Frontal cortex (tissue), 4 donors: Measurements from ENCODE around the gene SOBP. TPM values are rescaled to one million over a fixed set of nuclear protein-coding genes. Genes with fewer than 3 reads are reported as not detected.
"Not testable (repeated sequence)": the region's sequence is repeated elsewhere in the genome, so short reads cannot be mapped to it uniquely, and the experiment has no call there.

ENCODE experiments used
- DNase-seq, 2 donors: peaks; one replicate each; pipeline ENCODE4 v3.0.0; 2012; ENCODE audit warnings: low spot score in 2 of 2
- FAIRE-seq: peaks from 2 replicates; lab custom pipeline; 2012; peaks lifted over from hg19 to GRCh38; lab: Jason Lieb, UNC
- total RNA-seq: library from RNA; depleted of rRNA; stranded (reverse); fragments of >200 nt; gene quantifications from one replicate; pipeline ENCODE4 v1.2.3, GENCODE V29; 2014
- donor health status: control.
- donor health status: control.
- donor health status: control.

SOBP gene
- total RNA-seq, 1 donor from 2014 or later, result 42.4 TPM

DNA sequence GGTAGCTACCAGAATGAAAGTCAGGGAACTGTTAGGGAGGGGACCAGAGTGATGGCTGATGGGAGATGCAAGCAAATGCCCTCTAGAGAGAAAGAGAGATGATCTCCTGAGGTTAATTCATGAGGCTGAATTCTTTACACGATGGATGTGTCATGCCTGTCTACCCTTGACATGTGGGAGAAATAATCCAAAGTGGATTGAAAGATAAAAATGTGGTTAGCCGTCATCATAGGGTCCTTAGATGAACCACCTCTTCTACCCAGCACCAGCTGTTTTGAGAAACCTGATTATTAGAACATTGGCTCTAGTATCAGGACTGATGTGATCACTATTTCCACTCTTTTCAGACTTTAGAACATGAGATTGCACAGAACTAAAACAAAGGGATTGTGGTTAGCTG is 53.6 kb downstream of the SOBP start:
- FAIRE-seq, result no peak
- DNase-seq, result no peak

DNA sequence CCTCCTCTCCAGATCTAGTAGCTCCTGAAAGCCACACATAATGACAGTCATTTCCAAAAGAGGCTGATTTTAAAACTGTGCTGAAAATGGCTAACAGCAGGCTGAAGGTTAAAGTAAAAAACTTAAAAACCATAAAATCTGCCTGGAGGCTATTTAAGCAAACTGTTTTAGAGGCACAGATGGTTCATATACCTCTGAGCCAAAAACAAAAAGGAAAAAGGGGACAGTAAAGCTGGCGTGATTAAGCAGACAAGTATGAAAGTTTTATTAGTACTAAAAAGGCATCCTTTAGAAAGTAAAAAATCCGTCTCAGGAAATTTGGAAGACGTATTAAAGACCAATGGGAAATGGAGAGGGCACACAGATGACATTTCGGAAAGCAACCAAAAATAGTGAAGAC is 55.8 kb downstream of the SOBP start:
- DNase-seq (no peak), FAIRE-seq (no peak)

DNA sequence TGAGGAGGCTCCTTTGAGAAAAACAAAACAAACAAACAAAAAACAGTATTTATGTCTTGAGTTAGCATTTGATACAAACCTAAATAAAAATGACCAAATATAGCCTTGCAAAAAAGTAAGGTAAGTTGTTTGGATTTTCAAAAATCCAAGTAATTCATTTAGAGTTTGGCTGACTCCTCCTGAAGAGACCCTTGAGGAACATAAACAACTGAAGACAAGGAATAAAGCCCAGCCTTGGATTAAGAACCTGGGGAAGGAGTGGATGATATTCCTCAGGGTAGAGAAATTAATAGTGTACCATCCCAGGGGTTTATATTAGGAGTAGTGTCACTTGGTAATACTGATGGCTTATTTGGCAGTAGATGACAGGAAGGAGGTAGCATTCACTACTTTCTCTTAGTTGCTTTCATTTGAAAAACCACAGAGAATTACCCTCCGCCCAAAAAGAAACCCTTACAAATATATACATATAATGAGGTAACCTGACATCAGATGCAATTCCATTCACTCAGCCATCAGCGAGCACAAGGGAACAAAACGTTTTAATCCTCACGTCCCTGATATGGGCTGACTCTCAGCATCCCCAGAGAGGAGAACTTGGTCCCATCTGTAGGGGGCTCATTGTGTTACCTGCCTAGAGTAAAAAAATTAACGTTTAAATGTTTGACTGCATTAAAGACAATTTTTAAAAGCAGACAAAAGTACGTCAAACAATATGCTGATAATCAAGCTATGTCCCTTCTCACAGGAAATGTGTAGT is 57.0 kb downstream of the SOBP start:
- no peak for FAIRE-seq

DNA sequence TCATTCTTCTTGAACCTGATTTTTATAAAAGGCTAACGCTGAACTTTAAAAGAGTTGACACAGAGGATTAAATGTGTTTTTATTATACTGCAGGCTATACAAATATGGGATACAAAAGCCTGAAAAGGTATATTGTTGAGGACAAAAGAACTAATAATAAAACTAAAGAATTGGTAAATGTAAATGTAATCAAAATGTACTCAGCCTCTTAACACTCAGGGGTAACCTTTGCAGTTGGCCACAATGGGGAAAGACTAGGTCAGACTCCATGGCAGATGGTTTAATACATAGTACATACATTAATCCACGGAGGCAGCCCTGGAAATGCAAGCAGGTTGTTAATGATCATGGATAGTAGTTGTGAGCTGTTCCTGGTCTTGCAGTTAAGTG is 57.5 kb downstream of the SOBP start:
- FAIRE-seq (no peak), DNase-seq (no peak)

More for the DNA sequence above, 57.0 kb downstream of the SOBP start:
- DNase-seq, result no peak

DNA sequence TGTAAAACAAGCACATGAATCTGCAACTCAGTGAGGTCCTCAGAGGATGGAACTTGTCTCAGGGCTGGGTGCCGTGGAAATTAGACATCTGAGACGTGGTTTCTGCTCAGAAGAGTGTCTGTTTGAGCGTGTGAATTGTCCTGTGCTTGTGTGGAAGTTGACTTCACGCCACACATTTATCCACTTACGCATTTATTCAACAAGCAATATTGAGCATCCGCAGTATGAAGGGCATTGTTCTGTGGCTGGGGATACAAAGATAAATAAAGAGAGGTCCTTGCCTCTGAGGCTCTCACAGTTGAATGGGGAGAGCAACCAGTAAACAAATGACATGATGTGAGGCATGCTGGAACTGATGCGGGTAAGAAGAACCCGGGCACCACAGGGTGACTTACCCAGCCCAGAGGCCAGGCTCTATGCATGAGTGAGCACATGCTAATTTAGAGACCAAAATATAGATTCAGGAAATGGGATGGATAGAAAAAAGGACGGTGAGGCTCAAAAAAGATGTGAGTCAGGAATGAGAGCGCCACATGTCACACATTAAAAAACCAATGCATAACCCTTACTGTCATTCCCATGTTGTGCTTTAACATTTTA is 60.4 kb downstream of the SOBP start:
- FAIRE-seq (no peak), DNase-seq (no peak)

DNA sequence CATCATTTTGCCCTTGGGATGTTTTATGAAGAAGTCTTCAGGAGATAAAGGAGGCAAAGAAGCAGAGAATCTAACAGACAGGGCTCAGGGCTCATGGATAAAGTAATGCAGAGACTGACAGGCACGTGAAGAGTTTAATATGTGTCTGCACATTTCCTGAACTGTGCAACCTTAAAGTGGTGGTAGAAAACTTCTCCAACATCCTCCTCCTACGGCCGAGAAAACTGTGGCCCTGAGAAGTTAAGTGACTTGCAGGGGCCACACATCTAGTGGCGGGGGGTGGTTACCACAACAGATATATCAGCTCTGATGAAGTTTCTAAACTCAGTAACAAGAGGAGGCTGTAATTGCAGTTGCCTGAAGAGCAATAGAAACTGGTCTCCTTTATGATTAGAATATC is 61.0 kb downstream of the SOBP start:
- no peak for FAIRE-seq
- DNase-seq, result no peak

DNA sequence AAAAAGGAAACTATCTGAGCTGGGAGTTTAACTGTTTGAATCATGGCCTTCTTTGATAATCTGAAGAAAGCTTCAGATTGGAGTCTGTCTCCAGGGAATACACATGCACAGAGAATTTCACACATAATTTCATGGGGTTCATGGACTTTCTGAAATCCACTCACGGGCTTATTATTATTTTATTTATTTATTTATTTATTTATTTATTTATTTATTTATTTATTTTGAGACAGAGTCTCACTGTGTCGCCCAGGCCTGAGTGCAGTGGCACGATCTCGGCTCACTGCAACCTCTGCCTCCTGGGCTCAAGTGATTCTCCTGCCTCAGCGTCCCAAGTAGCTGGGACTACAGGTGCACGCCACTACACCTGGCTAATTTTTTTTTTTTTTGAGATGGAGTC is 63.2 kb downstream of the SOBP start:
- not testable (repeated sequence) for FAIRE-seq

DNA sequence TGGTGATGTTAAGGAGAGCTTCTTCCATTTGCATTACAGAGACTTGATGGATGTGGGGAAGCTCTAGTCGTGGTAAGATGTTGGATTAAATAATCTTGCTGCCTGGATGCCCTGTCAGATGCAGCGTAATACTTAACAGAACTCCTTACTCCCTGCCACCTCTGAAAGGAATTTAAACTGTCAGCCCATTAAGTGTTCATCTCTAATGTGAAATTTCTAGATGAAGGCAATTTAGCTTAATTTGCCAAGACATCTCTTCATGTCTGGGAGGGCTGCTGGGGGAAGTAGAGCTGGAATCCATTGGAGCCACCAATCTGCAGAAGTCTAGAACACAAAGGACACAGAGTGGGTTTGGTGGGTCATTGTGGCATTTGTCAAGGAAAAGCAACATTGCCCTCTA is 64.4 kb downstream of the SOBP start:
- FAIRE-seq (no peak), DNase-seq (no peak)

More for the DNA sequence above, 63.2 kb downstream of the SOBP start:
- DNase-seq, result not testable (repeated sequence)

DNA sequence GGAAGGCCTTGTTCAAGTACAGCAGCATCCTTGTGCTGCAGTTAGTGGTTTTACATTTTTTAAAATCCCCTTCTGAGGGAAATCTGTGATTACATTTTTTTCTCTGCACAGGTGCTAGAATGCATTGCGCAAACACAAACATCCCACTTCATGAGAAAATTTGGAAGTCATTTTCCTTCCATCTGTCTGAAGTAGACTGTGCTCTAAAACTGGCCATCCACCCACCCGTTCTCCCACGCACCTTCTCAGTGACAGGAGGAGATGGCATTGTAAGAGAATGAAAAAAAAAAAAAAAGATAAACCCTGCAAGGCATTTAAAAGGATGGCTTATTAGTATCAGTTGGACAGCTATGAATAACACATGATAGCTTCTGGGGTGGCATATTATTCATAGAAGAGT is 65.0 kb downstream of the SOBP start:
- FAIRE-seq (no peak), DNase-seq (no peak)

DNA sequence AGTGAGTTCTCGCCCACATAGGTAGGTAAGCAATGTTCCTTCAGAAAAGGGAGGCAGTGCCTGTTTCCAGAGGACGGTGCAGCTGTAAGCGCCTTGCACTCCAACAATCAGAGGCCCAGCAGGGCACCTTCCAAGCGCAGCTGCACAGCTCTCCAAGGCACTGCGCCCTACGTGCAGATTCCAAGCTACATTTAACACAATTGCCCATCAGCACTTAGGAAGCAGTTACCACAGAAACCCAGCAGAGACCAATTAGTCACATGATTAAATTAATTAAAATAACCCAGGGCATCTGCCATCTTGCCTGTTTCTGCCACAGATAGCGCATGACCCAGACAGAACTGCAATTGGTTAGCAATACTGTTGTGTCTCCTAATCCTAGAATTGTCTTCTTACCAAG is 65.5 kb downstream of the SOBP start:
- no peak for FAIRE-seq
- DNase-seq, result no peak

DNA sequence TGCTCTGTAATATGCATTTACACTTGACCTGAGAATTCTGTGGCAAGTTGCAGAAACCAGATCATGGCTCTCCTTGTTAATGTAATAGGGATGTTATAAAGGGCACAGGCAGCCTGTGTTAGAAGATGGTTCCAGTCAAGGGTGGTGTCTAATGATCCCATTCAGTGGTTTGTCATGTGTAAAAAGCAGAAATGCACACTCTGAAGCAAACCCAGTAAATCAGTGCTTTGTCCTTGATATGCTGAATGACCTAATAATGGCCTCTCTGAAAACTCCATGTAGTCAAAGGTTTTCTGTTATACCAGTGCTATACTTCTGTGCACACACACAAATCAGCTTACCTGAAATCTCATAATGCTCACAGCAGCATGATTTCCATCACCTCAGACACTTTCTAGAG is 66.2 kb downstream of the SOBP start:
- FAIRE-seq, result no peak
- no peak for DNase-seq

DNA sequence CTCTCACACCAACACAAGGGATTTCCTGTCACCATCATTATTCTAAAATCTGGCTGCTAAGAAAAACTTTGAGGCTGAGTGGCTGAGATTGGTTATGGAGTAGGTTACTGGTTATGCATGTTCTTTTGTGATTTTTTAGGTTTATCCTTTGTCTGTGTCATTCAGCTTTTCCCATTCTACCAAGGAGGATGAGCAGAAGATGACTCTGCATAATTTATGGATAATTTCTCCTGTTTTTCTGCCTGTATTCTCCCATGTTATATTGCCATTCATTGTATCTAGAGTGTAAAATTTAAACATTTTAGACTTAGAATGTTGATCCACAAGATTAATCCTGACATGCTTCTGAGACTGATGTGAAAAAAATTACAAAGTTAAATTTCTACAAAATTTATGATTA is 67.8 kb downstream of the SOBP start:
- FAIRE-seq (no peak), DNase-seq (no peak)

DNA sequence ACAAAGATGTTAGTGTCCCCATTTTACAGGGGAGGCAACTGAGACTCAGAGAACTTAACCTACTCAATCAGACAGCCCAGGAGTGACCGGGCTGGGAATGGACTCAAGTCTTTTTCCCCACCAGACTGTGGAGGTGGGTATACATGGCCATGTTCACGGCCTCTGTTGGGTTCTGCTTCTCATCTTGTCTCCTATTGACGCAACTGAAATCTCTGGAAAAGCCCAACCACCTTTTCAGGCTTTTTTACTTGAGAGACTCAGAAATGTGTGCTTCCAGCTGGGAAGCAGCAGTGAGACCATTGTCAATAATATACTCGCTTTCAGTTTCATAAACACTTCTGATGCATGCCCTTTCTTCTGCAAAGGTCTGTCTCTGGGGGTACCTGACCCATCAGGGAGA is 70.7 kb downstream of the SOBP start:
- no peak for FAIRE-seq

DNA sequence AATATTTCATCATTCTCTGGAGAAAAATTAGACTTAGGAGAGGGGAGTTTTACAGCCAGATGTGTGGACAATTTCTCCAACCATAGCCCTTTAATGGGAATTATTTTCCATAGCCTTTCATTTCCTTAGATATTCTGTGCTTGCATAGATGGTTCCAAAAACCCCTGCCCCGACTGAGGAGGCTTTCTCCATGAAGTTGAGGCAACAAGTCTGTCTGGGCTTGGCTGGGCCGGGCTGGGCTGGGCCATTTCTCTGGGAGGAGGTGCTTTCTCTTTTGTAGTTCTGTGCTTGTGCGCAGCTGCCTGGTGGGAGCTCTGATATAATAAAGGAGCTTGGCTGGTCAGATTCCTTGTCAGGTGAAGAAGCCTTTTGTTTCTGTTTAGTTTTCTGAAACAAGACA is 71.4 kb downstream of the SOBP start:
- DNase-seq, result no peak
- FAIRE-seq, result no peak

More for the DNA sequence above, 70.7 kb downstream of the SOBP start:
- DNase-seq, result no peak

DNA sequence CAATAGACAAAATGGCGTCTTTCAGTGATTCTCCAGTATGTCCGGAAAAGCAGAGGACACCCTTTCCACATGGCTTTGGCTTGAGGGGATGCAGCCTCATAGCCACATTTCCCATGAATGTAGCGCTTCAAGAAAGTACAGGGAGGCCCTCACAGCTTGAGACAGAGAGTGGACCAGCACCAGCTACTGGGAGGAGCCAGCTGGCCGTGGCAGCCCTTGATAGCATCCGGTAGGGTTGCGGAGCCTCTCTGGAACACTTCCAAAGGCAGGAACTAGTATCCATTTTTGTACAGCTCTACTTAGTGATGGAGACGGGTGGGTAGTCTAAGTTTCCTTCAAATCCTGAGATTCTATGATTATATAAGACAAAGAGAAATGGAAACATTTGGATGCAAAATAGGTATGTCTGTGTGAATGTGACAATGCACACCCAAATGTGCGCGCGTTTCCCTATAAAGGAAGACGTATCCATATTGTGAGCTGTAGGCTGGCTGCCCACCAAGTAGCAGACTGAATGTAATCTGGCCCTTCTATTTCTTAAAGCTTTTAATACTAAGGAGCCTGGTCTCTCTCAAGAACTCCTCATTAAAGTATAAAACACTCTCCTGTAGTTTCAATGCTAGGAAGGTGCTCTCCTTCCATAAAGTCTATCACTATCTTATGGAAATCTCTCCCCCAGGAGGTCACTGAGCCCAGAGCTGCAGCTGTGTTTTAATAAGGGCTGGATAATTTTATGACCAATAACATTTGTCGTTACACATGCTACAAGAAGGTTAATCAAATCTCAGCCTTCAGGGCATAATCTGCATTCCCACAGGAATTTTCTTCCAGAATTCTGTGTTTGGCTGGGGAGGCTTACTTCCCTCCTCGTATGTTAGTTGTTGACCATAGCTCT is 74.0 kb downstream of the SOBP start:
- no peak for DNase-seq

DNA sequence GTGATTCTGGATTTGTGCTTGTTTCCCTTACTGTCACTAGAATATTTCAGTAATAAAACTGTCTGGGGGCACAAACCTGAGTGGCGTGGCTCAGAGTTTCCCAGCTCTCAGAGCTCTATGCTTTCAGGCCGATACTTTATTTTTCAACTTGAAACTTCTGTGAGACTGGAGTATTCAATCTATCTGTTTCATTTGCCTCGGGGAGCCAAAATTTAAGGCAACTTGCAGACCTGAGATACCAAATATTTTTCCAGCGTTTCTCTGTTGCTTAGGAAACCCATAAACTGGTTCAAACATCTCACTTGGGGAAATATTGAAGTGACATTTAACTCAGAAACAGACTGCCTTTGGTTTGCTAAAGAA is 74.7 kb downstream of the SOBP start:
- FAIRE-seq, result no peak
- DNase-seq, result no peak

More for the DNA sequence above, 74.0 kb downstream of the SOBP start:
- no peak for FAIRE-seq

DNA sequence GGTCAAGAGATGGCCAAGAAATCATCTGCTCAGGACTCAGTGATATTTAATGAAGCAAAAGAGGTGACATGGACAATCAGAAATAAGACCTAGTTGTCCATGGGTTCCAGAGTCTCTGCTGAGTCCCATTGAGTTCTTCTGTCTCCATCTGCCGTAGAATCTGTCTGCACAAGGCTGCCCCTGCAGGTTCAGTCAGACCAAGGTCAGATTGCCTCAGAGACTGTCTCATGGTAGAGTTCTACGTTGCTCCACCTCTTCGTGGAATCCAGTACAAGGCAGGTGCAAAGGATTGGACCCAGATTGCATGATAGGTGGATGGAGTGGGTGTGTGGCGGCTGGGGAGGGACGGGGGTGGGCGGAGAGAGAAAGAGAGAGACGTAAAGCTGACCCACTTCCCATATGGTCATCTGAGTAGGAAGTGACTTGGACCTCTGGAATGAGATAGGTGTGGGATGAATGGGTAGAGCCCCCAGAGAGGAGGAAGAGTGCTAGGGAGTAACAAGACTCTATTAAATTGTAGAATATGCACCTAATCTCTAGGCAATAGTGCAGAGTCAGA is 75.3 kb downstream of the SOBP start:
- FAIRE-seq (no peak), DNase-seq (no peak)

DNA sequence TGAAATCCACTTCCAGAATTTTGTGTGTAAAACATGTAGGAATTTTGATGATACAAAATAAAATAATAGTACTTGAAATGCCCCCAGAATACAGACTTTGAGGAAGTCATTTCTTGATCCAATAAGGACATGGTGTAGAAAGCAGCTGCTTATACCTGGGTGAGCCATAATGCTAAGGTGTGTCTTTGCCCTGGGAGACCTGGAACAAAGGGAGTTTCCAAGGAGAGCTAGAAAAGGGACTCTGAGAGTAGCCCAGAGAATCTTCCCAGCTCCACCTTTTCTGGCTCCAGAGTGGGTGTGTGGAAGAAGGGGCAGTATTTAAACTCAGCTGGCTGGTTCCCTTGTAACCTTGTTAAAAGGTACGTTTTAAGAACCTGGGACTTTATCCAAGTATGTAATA is 77.7 kb downstream of the SOBP start:
- DNase-seq, result no peak
- no peak for FAIRE-seq

DNA sequence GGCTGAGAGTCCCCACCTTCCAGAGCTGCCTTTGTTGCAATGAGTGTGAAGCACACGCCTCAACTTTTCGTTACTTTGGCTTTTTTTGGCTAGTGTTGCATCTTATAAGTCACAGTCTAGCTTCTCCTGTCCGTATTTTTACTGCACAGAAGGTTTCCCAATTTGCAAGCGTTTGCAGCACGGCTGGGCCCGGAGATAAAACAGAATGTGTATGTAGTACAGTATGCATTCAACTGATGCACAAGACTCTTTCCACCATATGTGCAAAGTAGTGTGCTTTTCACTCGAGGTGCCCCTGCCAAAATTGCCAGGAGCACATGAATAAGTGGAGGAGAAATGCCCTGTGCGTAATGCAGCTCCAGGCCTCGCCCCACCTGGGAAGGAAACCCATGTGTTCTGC is 79.6 kb downstream of the SOBP start:
- DNase-seq (no peak), FAIRE-seq (no peak)

DNA sequence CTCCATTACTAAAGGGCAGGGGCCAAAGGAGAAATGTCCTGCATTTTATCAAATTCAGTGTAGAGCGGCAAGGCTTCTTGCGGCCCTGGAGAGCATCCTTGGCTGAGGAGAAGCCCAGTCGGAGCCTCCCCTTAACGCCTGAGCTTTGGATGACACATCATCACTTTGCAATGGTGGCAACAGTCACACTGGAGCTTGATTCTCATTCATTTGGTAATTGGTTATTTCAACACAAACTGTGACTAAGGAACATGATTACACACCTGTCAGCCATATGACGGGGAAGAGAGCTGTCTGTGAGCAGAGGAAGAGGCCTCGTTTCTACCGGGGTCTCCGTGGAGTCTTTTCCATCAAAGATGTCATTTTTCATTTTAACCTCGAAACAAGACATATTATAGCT is 81.4 kb downstream of the SOBP start:
- DNase-seq (no peak), FAIRE-seq (no peak)

DNA sequence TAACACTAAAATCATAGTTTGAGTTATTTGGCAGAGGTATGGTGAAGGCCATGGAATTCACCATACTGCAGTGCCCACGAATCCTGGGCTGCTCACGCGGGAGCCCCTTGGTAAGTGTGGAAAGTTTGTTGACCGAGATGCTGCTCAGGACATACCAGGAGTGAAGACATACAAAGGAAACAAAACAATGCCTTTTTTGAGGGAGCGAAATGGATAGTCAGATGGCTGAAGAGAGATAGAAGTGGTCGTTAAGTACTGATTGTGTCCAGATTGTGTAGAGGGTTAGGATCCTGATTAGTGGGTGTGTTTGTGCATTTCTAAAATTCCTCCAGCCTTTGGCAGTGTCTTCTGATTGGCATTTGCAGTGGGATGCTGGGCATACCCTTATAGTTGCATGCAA is 83.0 kb downstream of the SOBP start:
- no peak for FAIRE-seq
- no peak for DNase-seq
